Activated T-helper 1 cell treated with anti-CD3 and anti-CD28 coated beads, Interleukin-12 subunit alpha, Interleukin-12 subunit beta, Interleukin-2, Interleukin-4 antibody, amounts not matched to agents 30 ng/mL and 10 ng/mL and 1 ng/mL, durations not matched to agents 14 hours and 24 hours and 36 hours (primary cell): ENCODE results near the gene MAFG. TPM values are rescaled to one million over a fixed set of nuclear protein-coding genes. Genes with fewer than 3 reads are reported as not detected.

Experiments used
- DNase-seq: peaks from one replicate; pipeline ENCODE4 v3.0.0; 2021; ENCODE audit warnings: low spot score
- H3K27ac Mint-ChIP-seq: one replicate; pipeline ENCODE4 v1.8.0; 2021; ENCODE audit warnings: mild to moderate bottlenecking, mixed read lengths
- H3K27me3 Mint-ChIP-seq: one replicate; pipeline ENCODE4 v1.8.0; 2022; ENCODE audit warnings: mild to moderate bottlenecking, moderate library complexity, mixed read lengths; ENCODE audit not compliant: insufficient read depth
- H3K36me3 Mint-ChIP-seq: one replicate; pipeline ENCODE4 v1.8.0; 2021; ENCODE audit warnings: low read depth, mixed read lengths
- H3K4me1 Mint-ChIP-seq: one replicate; pipeline ENCODE4 v1.8.0; 2021; ENCODE audit warnings: low read depth, mixed read lengths
- H3K4me3 Mint-ChIP-seq: one replicate; pipeline ENCODE4 v1.8.0; 2021; ENCODE audit warnings: mild to moderate bottlenecking, moderate library complexity, mixed read lengths
- H3K9me3 Mint-ChIP-seq: one replicate; pipeline ENCODE4 v1.8.0; 2021; ENCODE audit warnings: mixed read lengths
- intact Hi-C: fragments of 100-400 bp; cut with micrococcal nuclease; formaldehyde crosslinking; loops from one replicate; pipeline ENCODE4 v1.15.1; 2024
- total RNA-seq: library from RNA; stranded (reverse); gene quantifications from 2 replicates; pipeline ENCODE4 v1.2.3, GENCODE V29; 2022

Gene MAFG
- total RNA-seq, 1 donor from 2014 or later: 33.8 TPM

DNA sequence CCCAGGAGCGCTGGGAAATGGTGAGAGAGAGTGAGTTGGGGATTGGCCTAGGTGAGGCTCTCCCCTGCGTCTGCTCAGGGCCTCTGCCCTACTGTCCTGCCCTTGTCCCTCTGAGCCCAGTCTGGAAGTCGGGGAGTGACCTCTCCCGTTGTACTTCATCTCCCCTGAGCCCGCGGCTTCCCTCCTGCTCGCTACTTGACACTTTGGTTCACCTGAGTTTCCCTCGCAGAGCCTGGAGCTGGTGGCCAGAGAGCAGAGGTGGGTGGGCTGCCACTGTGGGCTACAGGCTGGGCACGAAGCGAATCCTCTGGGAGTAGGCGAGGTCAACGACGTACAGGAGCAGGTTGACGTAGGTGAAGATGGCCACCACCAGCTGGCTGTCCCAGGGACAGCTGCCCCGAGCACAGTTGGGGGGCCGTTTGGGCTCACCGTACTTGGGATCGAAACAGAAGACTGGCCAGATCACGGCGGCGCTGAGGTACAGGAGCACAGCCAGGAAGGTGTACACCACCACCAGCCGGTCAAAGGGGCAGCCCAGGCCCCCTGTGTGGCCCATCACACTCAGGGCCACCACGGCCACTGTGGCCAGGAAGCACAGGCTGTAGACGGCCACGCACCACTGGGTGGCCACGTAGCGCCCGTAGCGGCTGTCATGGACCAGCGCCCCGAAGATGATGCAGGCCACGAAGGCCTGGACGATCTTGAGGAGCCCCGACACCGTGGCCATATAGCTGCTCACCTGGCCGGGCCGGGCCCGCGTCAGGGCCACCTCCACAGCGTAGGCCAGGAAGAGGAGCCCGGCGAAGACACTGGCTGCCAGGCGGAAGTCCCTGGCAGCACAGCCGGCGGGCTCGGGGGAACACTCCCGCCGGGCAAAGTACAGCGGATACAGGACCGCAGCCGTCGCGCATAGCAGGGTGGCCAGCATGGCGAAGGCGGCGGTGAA lies 13.3 kb upstream of the MAFG start:
- peaks cover 7% of the 10 kb centered on the region for H3K27me3 Mint-ChIP-seq
- H3K9me3 Mint-ChIP-seq: no peaks in the 10 kb centered on the region
- peaks cover under 1% of the 10 kb centered on the region for H3K36me3 Mint-ChIP-seq
- DNase-seq: no peak
- no peak overlapping the region for H3K27ac Mint-ChIP-seq
- intact Hi-C loops: no loop called here
- H3K4me1 Mint-ChIP-seq: peaks cover 7% of the 10 kb centered on the region
- no peak overlapping the region for H3K4me3 Mint-ChIP-seq

GRCh38 chr17:81939881-81940385 lies 12.4 kb upstream of the MAFG start:
- Mint-ChIP-seq H3K27ac (no peak overlapping the region), H3K4me3 (no peak overlapping the region), H3K36me3 (peaks cover 2% of the 10 kb centered on the region), H3K4me1 (peaks cover 10% of the 10 kb centered on the region), H3K9me3 (no peaks in the 10 kb centered on the region), H3K27me3 (peaks cover 5% of the 10 kb centered on the region)
- DNase-seq: no peak
- intact Hi-C loops: no loop called here

- H3K9me3 Mint-ChIP-seq: no peaks in the 10 kb centered on the region
These were observed 11.7 kb upstream of the MAFG start for GRCh38 chr17:81939218-81939617.

GRCh38 chr17:81935709-81936084 lies 8.2 kb upstream of the MAFG start:
- DNase-seq: no peak
- H3K4me1 Mint-ChIP-seq: peaks cover 10% of the 10 kb centered on the region
- H3K27me3 Mint-ChIP-seq: peaks cover 3% of the 10 kb centered on the region
- H3K4me3 Mint-ChIP-seq: peak overlapping the region; percentile 88
- H3K27ac Mint-ChIP-seq: peak overlapping the region; percentile 48
- no peaks in the 10 kb centered on the region for H3K9me3 Mint-ChIP-seq
- intact Hi-C loops: no loop called here
- peaks cover 12% of the 10 kb centered on the region for H3K36me3 Mint-ChIP-seq

More at GRCh38 chr17:81939218-81939617, 11.7 kb upstream of the MAFG start:
- Mint-ChIP-seq H3K27ac (no peak overlapping the region), H3K4me3 (no peak overlapping the region), H3K27me3 (peaks cover 5% of the 10 kb centered on the region), H3K4me1 (peaks cover 10% of the 10 kb centered on the region), H3K36me3 (peaks cover 2% of the 10 kb centered on the region)
- intact Hi-C loops: no loop called here
- DNase-seq: no peak

- Mint-ChIP-seq H3K27ac (peak overlapping the region; percentile 48), H3K9me3 (no peaks in the 10 kb centered on the region), H3K4me3 (peak overlapping the region; percentile 88), H3K36me3 (peaks cover 12% of the 10 kb centered on the region), H3K27me3 (peaks cover 2% of the 10 kb centered on the region), H3K4me1 (peaks cover 10% of the 10 kb centered on the region)
- intact Hi-C loops: no loop called here
- no peak for DNase-seq
These were observed 7.5 kb upstream of the MAFG start for GRCh38 chr17:81934850-81935708.

- Mint-ChIP-seq H3K27me3 (peaks cover 2% of the 10 kb centered on the region), H3K4me1 (peaks cover 10% of the 10 kb centered on the region), H3K4me3 (peak overlapping the region; percentile 64), H3K27ac (no peak overlapping the region), H3K9me3 (no peaks in the 10 kb centered on the region), H3K36me3 (peaks cover 12% of the 10 kb centered on the region)
- intact Hi-C loops: no loop called here
- DNase-seq: no peak
These were observed 6.7 kb upstream of the MAFG start for GRCh38 chr17:81934098-81934757.

- H3K27me3 Mint-ChIP-seq: peaks cover 2% of the 10 kb centered on the region
- H3K4me1 Mint-ChIP-seq: peaks cover 10% of the 10 kb centered on the region
- H3K4me3 Mint-ChIP-seq: no peak overlapping the region
- no peak overlapping the region for H3K27ac Mint-ChIP-seq
- DNase-seq: no peak
- intact Hi-C loops: no loop called here
- no peaks in the 10 kb centered on the region for H3K9me3 Mint-ChIP-seq
- H3K36me3 Mint-ChIP-seq: peaks cover 12% of the 10 kb centered on the region
These were observed 5.7 kb upstream of the MAFG start for GRCh38 chr17:81933178-81933699.

DNA sequence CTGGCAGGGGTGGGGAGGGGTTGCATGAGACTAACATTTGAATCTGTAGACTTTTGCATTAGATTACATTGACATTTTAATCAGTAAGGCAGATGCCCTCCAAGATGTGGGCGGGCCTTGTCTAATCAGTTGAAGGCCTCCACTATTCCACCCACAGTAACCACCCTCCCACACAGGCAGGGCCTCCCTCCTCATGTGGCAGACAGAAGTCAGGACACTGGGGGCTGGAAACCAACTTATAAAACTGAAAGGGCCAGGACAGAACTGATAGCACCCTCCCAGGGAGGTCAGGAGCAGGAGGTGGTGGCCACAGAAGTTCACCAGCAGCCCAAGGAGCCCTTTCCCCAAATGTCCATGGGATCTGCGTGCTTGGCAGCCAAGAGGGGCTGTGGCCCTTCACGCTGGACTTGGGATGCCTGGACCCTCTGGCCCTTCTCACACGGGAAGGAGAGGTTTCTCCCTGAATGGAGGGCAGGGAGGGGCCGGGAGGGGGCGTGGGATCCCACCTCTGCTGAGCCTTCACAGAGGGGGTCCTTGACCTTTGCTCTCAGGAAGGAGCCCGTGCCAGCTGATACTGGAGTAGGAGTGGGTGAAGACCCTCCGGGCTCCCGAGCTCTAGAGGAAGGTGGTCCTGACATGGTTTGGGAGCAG lies 4.9 kb upstream of the MAFG start:
- no peak overlapping the region for H3K27ac Mint-ChIP-seq
- DNase-seq: no peak
- H3K27me3 Mint-ChIP-seq: peaks cover 2% of the 10 kb centered on the region
- peaks cover 12% of the 10 kb centered on the region for H3K36me3 Mint-ChIP-seq
- intact Hi-C loops: no loop called here
- no peak overlapping the region for H3K4me3 Mint-ChIP-seq
- no peaks in the 10 kb centered on the region for H3K9me3 Mint-ChIP-seq
- peaks cover 5% of the 10 kb centered on the region for H3K4me1 Mint-ChIP-seq

DNA sequence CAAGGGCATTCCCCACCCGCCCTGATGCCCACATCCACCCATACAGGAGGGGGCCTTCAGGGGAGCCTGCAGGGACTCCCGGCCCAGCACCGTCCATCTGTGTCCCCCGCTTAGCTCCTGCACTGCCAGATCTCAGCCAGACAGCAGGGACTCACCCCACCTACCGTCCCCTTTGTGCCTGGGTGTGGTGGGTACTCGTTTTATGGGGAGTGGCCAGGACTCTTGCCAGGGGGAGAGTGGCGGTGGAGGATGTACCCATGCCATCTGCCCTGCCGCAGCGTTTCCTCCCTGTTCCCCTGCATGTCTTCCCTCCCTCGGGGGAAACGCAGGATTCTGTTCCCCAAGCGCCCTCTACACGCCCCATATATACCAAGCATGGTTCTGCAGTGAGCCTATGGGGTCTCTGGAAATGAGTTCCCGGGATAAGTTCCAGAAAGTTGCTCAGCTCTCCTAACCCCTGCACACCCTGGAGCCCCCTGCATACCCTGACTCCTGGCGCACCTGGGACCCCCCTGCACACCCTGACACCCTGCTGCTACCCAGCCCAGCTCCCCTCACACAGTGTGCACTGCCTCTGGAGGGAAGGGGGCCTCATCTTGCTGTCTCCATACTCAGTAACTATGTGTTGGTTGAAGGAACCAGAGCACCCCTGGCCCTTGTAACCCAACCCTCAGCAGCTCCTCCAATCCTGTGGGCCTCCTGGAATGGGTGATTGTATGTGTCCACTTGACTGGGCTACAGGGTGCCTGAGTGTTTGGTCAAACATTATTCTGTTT lies 4.2 kb upstream of the MAFG start:
- H3K27me3 Mint-ChIP-seq: peaks cover 2% of the 10 kb centered on the region
- H3K9me3 Mint-ChIP-seq: no peaks in the 10 kb centered on the region
- no peak overlapping the region for H3K27ac Mint-ChIP-seq
- H3K4me3 Mint-ChIP-seq: no peak overlapping the region
- H3K36me3 Mint-ChIP-seq: peaks cover 12% of the 10 kb centered on the region
- H3K4me1 Mint-ChIP-seq: peaks cover 5% of the 10 kb centered on the region
- intact Hi-C loops: no loop called here
- no peak for DNase-seq

DNA sequence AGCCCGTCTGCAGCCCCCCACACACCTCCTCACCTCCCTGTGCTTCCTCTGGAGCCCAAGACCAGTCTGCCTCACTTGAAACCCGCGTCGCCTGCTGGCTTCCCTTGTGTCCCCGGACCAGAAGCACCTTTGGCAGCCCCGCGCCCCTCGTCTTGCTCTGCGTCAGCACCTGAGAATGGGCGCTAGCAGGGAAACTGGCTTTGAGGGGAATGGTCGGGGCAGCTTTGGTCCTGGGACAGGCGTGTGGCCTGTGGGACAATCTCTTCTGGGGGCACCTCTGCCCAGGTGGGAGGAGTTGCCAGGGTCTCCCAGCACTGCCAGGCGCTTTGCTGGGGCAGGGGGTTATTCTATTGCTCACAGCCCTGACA lies 3.6 kb upstream of the MAFG start:
- Mint-ChIP-seq H3K27me3 (peaks cover 2% of the 10 kb centered on the region), H3K4me1 (peaks cover 9% of the 10 kb centered on the region)

DNA sequence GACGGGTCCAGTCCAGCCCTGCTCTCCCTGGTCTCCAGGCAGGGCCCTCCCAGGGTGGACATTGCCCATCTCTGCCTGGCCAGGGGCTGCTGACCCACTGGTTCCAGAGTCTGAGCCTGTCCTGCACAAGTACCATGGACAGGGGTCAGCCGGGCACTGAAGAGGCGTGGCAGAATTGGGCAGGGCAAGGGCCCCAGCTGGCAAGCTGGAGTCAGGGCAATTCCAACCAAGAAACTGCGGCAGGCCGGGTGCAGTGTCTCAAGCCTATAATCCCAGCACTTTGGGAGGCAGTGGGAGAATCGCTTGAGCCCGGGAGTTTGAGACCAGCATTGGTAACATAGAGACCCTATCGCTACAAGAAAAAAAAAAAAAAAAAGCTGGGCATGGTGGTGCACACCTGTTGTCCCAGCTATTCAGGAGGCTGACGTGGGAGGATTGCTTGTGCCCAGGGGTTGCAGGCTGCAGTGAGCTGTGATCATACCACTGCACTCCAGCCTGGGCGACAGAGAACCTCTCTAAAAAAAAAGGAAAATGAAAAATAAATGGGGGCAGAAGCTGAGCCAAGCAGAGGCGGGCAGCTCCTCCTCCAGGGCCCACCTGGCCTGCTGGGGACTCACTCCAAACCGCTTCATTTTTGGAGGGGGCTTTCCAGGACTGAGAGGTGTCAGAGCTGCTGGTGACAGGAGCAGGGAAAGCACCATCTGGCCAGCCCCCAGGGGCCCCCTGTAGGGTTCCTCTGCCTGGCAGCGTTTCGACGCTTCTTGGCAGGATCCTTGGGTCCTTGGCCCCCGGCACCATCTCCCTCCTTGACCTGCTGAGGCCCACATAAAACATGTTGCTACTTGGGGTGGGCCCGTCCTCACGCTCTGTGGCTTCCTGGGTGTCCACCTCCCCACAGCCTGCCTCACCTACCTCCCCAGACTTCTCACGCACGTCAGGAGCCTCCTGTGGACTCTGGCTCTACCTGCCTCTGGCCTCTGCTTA lies 2.9 kb upstream of the MAFG start:
- peaks cover 2% of the 10 kb centered on the region for H3K27me3 Mint-ChIP-seq
- DNase-seq: no peak
- peak overlapping the region; percentile 19 for H3K4me3 Mint-ChIP-seq
- intact Hi-C loops: no loop called here
- H3K27ac Mint-ChIP-seq: no peak overlapping the region
- peaks cover 10% of the 10 kb centered on the region for H3K4me1 Mint-ChIP-seq
- peaks cover 10% of the 10 kb centered on the region for H3K36me3 Mint-ChIP-seq
- H3K9me3 Mint-ChIP-seq: no peaks in the 10 kb centered on the region

More for the DNA sequence above, 3.6 kb upstream of the MAFG start:
- Mint-ChIP-seq H3K4me3 (no peak overlapping the region), H3K27ac (no peak overlapping the region), H3K36me3 (peaks cover 12% of the 10 kb centered on the region), H3K9me3 (no peaks in the 10 kb centered on the region)
- intact Hi-C loops: no loop called here
- no peak for DNase-seq
